GM21381 (cell line): ENCODE measurements around the gene GSPT1.
"Not testable (repeated sequence)": the region's sequence is repeated elsewhere in the genome, so short reads cannot be mapped to it uniquely, and the experiment has no call there.

ENCODE experiments used
- ATAC-seq: cut with Tn5 transposase; IDR thresholded peaks from one replicate; pipeline ENCODE4 v1.9.1; 2021; ENCODE audit warnings: mild to moderate bottlenecking, moderate library complexity; ENCODE audit not compliant: unreplicated experiment

GSPT1 gene

GRCh38 chr16:11915644-11916523, at the start of gene GSPT1:
Gene GSPT1, minus strand, starts transcription at chr16:11915956. Its CDS starts 236 bp downstream, at chr16:11915720.
- peak; percentile 84 for ATAC-seq

DNA sequence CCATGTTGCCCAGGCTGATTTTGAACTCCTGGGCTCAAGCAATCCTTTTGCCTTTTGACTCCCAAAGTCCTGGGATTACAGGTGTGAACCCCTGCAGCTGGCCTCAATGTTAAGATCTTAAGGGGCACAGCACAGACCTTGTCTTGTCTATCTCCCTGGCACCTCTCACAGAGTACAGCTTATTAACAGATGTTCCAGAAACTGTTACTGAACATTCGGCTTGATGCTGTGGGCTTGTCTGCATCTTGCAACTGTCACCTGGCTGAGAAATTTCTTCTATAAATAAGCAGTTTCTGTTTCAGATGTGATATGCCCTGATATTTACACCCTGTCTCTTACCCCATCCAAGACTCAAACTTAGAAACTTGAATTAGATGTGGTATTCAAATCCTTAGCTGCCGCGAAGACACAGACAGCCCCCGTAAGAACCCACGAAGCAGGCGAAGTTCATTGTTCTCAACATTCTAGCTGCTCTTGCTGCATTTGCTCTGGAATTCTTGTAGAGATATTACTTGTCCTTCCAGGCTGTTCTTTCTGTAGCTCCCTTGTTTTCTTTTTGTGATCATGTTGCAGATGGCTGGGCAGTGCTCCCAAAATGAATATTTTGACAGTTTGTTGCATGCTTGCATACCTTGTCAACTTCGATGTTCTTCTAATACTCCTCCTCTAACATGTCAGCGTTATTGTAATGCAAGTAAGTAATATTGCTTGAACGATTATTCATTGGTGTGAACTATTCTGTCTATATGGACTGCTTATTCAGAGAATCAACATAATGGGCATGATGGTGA, 49.2 kb upstream of the GSPT1 start, which contains the start of gene TNFRSF17:
TNFRSF17 (plus strand) TSS at position 450 of the 791 bp plus-strand sequence; CDS start at position 565, 115 bp downstream.
- peak; percentile 87 for ATAC-seq

- no peak for ATAC-seq
These were observed 48.0 kb upstream of the GSPT1 start for GRCh38 chr16:11963706-11964105.

DNA sequence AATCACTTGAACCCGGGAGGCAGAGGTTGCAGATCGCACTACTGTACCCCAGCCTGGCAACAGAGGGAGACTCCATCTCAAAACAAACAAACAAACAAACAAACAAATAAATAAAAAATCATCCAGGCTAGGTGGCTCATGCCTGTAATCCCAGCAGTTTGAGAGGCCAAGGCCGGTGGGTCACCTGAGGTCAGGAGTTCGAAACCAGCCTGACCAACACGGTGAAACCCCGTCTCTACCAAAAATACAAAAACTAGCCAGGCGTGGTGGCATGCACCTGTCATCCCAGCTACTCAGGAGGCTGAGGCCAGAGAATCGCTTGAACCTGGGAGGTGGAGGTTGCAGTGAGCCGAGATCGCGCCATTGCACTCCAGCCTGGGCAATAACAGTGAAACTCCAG, 47.2 kb upstream of the GSPT1 start:
- not testable (repeated sequence) for ATAC-seq

DNA sequence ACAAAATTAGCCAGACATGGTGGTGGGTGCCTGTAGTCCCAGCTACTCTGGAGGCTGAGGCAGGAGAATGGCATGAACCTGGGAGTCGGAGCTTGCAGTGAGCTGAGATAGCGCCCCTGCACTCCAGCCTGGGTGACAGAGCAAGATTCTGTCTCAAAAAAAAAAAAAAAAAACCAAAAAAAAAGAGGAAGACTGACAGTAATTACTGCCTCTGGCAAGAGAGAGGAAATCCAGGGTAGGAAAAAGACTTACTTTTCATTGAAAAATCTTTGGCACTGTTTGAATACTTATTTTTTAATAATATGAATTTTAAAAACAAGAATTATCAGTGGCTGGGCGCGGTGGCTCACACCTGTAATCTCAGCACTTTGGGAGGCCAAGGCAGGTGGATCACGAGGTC, 46.7 kb upstream of the GSPT1 start:
- ATAC-seq: not testable (repeated sequence)

DNA sequence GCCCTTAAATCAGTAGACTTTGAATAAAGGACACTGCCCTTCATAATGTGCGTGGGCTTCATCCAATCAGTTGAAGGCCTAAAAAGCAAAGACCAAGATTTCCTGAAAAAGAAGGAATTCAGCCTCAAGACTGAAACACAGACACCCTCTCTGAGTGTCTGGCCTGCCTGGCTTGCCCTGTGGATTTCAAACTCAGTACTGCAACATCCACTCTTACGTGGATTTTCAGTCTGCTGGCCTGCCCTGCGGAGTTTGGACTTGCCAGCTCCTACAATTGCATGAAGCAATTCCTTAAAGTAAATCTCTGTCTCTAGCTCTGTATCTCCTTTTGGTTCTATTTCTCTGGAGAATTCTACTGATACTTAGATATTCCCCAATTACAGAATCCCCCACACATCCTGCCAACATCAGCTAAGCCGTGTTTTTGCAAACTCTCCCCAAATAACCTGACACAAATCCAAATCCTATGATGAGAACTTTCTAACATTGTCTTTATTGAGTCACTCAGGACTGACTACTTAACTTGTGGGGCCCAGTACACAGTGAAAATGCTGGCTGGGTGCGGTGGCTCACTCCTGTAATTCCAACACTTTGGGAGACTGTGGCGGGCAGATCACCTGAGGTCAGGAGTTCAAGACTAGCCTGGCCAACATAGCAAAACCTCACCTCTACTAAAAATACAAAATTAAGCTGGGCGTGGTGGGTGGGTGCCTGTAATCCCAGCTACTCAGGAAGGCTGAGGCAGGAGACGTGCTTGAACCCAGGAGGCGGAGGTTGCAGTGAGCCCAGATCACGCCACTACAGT, 42.0 kb upstream of the GSPT1 start:
- no peak for ATAC-seq

- no peak for ATAC-seq
These were observed 40.8 kb upstream of the GSPT1 start for GRCh38 chr16:11956558-11956957.

- no peak for ATAC-seq
These were observed 40.0 kb upstream of the GSPT1 start for GRCh38 chr16:11955713-11956123.

DNA sequence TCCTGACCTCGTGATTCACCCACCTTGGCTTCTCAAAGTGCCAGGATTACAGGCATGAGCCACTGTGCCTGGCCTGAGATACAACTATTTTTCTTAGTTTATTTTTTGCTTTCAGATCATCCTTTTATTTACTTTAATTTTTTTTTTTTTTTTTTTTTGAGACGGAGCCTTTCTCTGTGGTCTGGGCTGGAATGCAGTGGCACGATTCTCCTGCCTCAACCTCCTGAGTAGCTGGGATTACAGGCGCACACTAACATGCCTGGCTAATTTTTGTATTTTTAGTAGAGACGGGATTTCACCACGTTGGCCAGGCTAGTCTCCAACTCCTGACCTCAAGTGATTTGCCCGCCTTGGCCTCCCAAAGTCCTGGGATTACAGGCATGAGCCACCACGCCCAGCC, 37.8 kb upstream of the GSPT1 start:
- not testable (repeated sequence) for ATAC-seq

DNA sequence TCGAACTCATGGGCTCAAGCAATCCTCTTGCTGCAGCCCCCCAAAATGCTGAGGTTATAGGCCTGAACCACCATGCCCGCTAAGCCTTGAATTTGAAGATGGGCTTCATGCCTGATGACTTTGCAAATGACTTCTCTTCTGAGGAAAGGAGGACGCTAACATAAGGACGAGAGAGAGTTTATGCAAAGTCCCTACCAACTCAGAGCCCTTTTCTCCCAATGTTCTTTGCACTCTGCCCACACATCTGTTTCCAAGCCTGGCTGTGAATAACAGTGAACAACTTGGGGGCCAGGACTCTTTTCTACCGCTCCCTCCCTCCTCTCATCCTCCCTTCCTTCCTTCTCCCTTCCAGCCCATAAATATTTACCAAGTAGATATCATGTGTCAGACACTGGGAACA, 34.6 kb upstream of the GSPT1 start:
- ATAC-seq: no peak

GRCh38 chr16:11949527-11949926, 33.8 kb upstream of the GSPT1 start:
- peak; percentile 62 for ATAC-seq

- no peak for ATAC-seq
These were observed 33.1 kb upstream of the GSPT1 start for GRCh38 chr16:11948819-11949218.

DNA sequence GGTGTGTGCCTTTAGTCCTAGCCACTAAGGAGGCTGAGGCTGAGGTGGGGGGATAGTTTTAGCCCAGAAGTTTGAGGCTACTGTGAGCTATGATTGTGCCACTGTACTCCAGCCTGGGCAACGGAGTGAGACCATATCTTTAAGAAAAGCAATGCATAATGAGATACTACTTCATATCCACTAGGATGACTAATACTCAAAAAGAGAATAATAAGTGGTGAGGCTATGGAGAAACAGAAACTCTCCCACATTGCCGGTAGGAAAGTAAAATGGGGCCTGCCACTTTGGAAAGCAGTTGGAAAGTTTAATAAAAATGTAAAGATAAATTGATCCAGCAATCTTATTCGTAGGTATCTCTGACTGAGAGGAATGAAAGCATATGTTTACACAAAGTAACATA, 30.7 kb upstream of the GSPT1 start:
- no peak for ATAC-seq

GRCh38 chr16:11941945-11942344, 26.2 kb upstream of the GSPT1 start, which contains the start of gene NPIPB2:
Gene NPIPB2, minus strand, starts transcription at chr16:11942045. Its CDS starts 0 bp downstream, at chr16:11942045.
- ATAC-seq: not testable (repeated sequence)

- not testable (repeated sequence) for ATAC-seq
These were observed 11.6 kb upstream of the GSPT1 start for GRCh38 chr16:11927350-11927749.

DNA sequence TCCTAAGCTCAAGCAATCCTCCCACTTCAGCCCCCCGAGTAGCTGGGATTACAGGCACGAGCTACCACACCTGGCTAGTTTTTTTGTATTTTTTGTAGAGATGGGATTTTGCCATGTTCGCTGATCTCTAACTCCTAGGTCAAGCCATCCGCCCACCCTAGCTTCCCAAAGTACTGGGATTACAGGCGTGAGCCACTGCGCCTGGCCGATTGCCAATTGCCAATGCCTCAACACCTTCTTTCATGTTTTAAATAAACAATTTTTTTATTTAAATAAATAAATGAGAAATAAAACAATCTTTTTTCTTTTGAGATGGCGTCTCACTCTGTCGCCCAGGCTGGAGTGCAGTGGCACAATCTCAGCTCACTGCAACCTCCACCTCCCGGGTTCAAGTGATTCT, 8.3 kb upstream of the GSPT1 start:
- not testable (repeated sequence) for ATAC-seq

DNA sequence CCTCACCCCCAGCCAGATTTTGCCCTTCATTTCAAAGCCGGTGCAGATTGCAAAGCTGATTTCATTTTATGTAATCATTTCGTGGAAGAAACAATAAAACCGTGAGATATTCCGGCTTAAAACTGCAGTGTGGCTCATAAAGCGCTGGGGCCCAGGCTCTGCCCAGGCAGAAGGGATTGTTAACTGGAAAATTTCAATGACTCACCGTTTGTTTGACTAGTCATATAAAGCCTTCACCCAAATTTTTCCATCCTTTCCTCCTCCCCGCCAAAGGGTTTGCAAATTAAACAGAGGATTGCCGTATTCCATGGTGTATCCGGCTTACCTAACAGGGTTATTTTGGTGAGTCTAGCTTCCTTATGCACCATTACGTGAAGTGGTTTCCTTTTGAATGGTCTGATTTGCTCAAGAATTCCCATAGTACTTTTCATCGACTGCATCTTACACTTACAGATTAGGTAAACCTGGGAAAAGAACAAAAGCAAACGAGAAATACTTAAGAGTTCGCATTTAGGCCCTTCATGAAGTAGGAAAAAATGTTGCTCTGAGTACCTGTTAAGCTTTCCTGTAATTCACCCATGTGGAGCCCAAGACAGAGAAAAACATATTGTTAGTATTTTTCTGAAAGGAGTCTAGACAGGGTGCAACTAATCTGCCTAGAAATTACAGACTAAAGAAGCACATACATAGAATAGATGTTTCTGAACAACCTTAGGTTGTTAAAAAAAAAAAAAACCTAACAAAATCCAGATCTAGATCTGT, 949 bp upstream of the GSPT1 start:
- ATAC-seq: no peak

DNA sequence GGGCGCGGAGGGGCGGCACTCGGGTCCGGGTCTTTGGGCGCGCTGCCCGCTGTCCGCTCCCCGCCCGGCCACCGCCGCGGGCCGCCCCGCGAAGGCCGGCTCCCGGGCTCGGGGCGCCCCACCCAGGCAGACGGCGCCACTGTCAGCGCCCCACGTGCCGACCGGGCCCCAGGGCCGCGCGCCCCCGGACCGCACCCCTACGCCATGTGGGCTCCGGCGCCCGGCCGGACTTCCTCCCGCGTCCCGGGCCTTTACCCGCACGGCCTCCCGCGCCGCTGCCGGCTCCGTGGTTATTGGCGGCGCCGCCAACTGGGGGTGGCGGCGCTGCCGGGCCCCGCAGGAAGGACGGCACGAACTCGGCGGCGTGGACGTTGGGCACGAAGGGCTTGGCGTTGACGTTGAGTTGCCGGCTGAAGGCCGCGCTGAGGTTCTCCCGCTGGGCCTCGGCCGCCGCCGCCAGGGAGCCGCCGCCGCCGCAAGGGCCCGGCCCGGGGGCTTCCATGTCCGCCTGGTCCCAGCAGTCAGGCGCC, 577 bp downstream of the GSPT1 start:
- ATAC-seq: peak; percentile 28

DNA sequence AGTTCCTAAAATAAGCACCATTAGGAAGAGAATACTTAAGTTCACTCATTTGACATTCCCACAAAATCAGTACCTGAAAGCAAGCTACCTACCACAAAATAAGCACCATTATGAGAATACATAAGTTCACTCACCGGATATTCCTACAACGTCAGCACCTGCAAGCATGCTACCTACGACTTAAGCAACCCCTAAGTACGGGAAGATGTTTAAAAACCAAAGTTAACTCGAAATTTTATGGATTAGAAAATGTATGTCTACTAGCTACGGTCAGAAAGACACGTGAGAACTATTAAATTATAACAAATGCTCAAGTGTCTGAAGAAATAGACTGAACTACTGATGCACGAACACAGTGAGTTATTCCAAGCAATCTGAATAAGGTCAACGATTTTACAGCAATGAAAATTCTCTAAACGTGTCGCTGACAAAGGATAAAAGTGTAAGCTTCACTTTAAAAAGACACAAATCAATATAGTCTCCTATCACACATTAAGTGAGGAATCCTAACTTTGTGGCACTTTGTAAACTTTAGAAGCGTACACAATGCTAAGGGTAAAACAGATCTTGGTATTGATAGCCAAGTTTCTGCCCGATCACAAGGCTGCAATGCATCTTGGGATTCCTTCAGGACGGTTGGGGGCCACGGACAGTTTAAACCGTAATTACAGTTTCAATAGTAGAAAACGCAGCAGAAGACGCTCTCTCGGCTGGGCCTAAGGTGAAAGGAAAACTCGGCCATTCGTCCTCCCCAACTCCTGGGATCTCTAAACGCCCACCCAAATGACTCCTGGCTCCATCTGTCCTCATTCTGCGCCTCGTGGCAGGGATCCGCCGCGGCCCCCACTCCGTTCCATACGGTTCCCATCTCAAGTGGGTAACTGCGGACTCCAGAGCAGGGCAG, 1.3 kb downstream of the GSPT1 start:
- ATAC-seq: no peak
